Vagina (tissue), 2 donors: Measurements from ENCODE around the gene AARSD1. TPM values are rescaled to one million over a fixed set of nuclear protein-coding genes. Genes with fewer than 3 reads are reported as not detected.

ENCODE experiments used
- DNase-seq, 2 donors: peaks; one replicate each; pipeline ENCODE4 v3.0.0-alpha.2; 2017; ENCODE audit errors: extremely low spot score in 2 of 2
- H3K27ac ChIP-seq: fragments of 200-600 bp; sonication (generic); one replicate; pipeline ENCODE4 v1.5.1; 2019
- H3K27me3 ChIP-seq: fragments of 200-600 bp; sonication (generic); one replicate; pipeline ENCODE4 v1.5.1; 2019
- H3K36me3 ChIP-seq, 2 donors: fragments of 200-600 bp; sonication (generic); one replicate each; pipeline ENCODE4 v1.5.1; 2017 to 2019
- H3K4me1 ChIP-seq: fragments of 200-600 bp; sonication (generic); one replicate; pipeline ENCODE4 v1.5.1; 2019
- H3K4me3 ChIP-seq, 2 donors: fragments of 200-600 bp; sonication (generic); 1 replicate in 1 of 2; 2 replicates in 1 of 2; pipeline ENCODE4 v1.5.1; 2016 to 2019
- H3K9me3 ChIP-seq: fragments of 200-600 bp; sonication (generic); one replicate; pipeline ENCODE4 v1.5.1; 2019
- POLR2A ChIP-seq, 2 donors: fragments of 450-650 bp; IDR thresholded peaks; one replicate each; pipeline ENCODE4 v1.6.1; 2017; ENCODE audit warnings: antibody characterized with exemption in 2 of 2, mild to moderate bottlenecking in 2 of 2, moderate library complexity in 2 of 2
- POLR2AphosphoS5 ChIP-seq, 2 donors: sonication (generic); formaldehyde crosslinking; IDR thresholded peaks; one replicate each; pipeline ENCODE4 v1.9.0; 2017; ENCODE audit warnings: antibody characterized with exemption in 2 of 2, mild to moderate bottlenecking in 2 of 2, low read depth in 1 of 2; ENCODE audit not compliant: insufficient read depth in 1 of 2
- intact Hi-C: fragments of 100-400 bp; cut with DNase I; formaldehyde crosslinking; loops from one replicate; pipeline ENCODE4 v1.15.1; 2023
- total RNA-seq: library from RNA; depleted of rRNA; stranded (reverse); fragments of >200 nt; gene quantifications from one replicate; pipeline ENCODE4 v1.2.3, GENCODE V29; 2016
- TF ChIP-seq, protein P1 (sequence below), 3 experiments: fragments of 450-650 bp in 2 of 3; fragments of 200-600 bp in 1 of 3; sonication (generic) in 1 of 3; IDR thresholded peaks; one replicate each; pipeline ENCODE4 v1.5.1; 2017 to 2019; ENCODE audit warnings: antibody characterized with exemption in 3 of 3, mild to moderate bottlenecking in 2 of 3, moderate library complexity in 2 of 3

The AARSD1 gene
- total RNA-seq, 1 donor from 2014 or later = 53.5 TPM

DNA sequence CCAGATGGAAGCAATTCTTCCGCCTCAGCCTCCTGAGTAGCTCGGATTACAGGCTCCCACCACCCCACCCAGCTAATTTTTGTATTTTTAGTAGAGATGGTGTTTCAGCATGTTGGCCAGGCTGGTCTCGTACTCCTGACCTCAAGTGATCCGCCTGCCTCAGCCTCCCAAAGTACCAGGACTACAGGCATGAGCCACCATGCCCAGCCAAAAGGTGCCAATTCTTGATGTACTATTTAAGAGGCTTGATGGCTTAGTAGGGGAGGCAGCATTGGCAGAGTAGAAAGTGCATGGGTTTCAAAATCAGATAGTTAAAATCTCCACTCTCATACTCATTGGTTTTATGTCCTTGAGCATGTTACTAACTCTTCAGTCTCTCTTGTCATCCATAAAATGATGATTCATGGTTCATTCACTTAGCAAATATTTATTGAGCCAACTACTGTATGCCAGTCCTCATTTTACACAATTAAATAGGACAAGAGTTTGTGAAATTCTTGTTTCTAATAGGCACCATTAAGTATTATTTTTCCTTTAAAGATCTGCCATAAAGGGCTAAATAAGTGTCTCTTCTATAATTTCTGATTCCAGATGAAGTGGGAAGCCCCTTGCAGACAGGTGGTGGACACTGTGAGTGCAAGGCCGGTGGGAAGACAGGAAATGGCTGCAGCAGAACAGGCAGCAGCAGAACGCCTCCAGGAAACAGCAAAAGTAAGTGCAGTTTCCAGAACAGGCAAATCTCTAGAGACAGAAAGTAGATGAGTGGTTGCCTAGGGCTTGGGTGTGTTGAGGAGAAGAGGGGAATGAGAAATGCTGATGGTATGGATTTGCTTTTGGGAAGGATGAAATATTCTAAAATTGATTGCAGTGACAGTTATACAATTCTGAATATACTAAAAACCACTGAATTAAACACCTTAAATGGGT lies 25.7 kb upstream of the AARSD1 start:
- no peak overlapping the region for H3K27ac ChIP-seq
- no peak overlapping the region for H3K4me3 ChIP-seq
- intact Hi-C loops = no loop called here
- no peaks in the 10 kb centered on the region for H3K4me1 ChIP-seq
- no peak for DNase-seq
- no peaks in the 10 kb centered on the region for H3K27me3 ChIP-seq
- TF ChIP-seq POLR2A (IDR thresholded peaks at IDR 0.05) (no peak), POLR2AphosphoS5 (IDR thresholded peaks at IDR 0.05; ENCODE audit: insufficient read depth in 1 of 2, low read depth in 1 of 2) (no peak)
- TF ChIP-seq, protein P1, sequence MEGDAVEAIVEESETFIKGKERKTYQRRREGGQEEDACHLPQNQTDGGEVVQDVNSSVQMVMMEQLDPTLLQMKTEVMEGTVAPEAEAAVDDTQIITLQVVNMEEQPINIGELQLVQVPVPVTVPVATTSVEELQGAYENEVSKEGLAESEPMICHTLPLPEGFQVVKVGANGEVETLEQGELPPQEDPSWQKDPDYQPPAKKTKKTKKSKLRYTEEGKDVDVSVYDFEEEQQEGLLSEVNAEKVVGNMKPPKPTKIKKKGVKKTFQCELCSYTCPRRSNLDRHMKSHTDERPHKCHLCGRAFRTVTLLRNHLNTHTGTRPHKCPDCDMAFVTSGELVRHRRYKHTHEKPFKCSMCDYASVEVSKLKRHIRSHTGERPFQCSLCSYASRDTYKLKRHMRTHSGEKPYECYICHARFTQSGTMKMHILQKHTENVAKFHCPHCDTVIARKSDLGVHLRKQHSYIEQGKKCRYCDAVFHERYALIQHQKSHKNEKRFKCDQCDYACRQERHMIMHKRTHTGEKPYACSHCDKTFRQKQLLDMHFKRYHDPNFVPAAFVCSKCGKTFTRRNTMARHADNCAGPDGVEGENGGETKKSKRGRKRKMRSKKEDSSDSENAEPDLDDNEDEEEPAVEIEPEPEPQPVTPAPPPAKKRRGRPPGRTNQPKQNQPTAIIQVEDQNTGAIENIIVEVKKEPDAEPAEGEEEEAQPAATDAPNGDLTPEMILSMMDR (IDR thresholded peaks at IDR 0.05) = no peak
- peaks cover 0 to 56% of the 10 kb centered on the region in 2 donors for H3K36me3 ChIP-seq
- H3K9me3 ChIP-seq = no peaks in the 10 kb centered on the region

- Histone ChIP-seq H3K27me3 (no peaks in the 10 kb centered on the region), H3K4me3 (no peak overlapping the region), H3K9me3 (no peaks in the 10 kb centered on the region), H3K27ac (no peak overlapping the region), H3K4me1 (no peaks in the 10 kb centered on the region), H3K36me3 (peaks cover 0 to 56% of the 10 kb centered on the region in 2 donors)
- intact Hi-C loops = no loop called here
- no peak for DNase-seq
- TF ChIP-seq POLR2AphosphoS5 (IDR thresholded peaks at IDR 0.05; ENCODE audit: insufficient read depth in 1 of 2, low read depth in 1 of 2) (no peak), POLR2A (IDR thresholded peaks at IDR 0.05) (no peak)
- TF ChIP-seq, protein P1 (IDR thresholded peaks at IDR 0.05) = no peak
These were observed 24.9 kb upstream of the AARSD1 start for GRCh38 chr17:42989141-42989540.

- no peak overlapping the region for H3K27ac ChIP-seq
- no peaks in the 10 kb centered on the region for H3K27me3 ChIP-seq
- DNase-seq = no peak
- H3K9me3 ChIP-seq = no peaks in the 10 kb centered on the region
- H3K4me1 ChIP-seq = peaks cover 17% of the 10 kb centered on the region
- H3K36me3 ChIP-seq = peaks cover 0 to 31% of the 10 kb centered on the region in 2 donors
- TF ChIP-seq, protein P1 (IDR thresholded peaks at IDR 0.05) = no peak
- H3K4me3 ChIP-seq = no peak overlapping the region
- intact Hi-C loops = no loop called here
These were observed 21.0 kb upstream of the AARSD1 start for GRCh38 chr17:42985225-42985624.

DNA sequence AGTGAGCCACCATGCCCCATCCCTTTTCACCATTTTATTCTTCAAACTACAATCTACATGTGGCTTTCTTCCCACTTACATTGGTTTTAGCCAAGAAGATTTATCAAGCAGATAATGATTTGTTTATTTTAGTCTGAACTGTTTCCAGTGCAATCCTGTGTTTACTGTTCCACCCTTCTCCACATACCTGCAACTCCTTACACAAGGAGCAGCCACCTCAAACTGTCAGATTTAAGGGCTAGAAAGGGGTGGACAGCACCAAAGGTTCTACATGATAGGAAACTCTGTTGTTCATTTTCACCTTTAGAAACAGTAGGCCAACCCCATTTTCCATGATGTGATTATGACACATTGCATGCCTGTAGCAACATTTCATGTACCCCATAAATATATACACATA lies 18.0 kb upstream of the AARSD1 start:
- peaks cover 0 to 1% of the 10 kb centered on the region in 2 donors for H3K36me3 ChIP-seq
- no peaks in the 10 kb centered on the region for H3K9me3 ChIP-seq
- TF ChIP-seq, protein P1 (IDR thresholded peaks at IDR 0.05) = no peak
- TF ChIP-seq POLR2AphosphoS5 (IDR thresholded peaks at IDR 0.05; ENCODE audit: insufficient read depth in 1 of 2, low read depth in 1 of 2) (no peak), POLR2A (IDR thresholded peaks at IDR 0.05) (no peak)
- H3K4me3 ChIP-seq = no peak overlapping the region
- no peak overlapping the region for H3K27ac ChIP-seq
- intact Hi-C loops = no loop called here
- no peak for DNase-seq
- H3K4me1 ChIP-seq = peaks cover 26% of the 10 kb centered on the region
- H3K27me3 ChIP-seq = no peaks in the 10 kb centered on the region

- no peaks in the 10 kb centered on the region for H3K36me3 ChIP-seq
- intact Hi-C loops = no loop called here
- TF ChIP-seq, protein P1 (IDR thresholded peaks at IDR 0.05) = no peak
- TF ChIP-seq POLR2AphosphoS5 (IDR thresholded peaks at IDR 0.05; ENCODE audit: insufficient read depth in 1 of 2, low read depth in 1 of 2) = no peak
- no peak for TF ChIP-seq POLR2A (IDR thresholded peaks at IDR 0.05)
- no peaks in the 10 kb centered on the region for H3K27me3 ChIP-seq
- H3K4me3 ChIP-seq = peak overlapping the region; percentile 77 to 88
- H3K9me3 ChIP-seq = no peaks in the 10 kb centered on the region
- peaks cover 26% of the 10 kb centered on the region for H3K4me1 ChIP-seq
- no peak for DNase-seq
- H3K27ac ChIP-seq = peak overlapping the region; percentile 68
These were observed 16.6 kb upstream of the AARSD1 start for GRCh38 chr17:42980766-42981397.
